Colon (tissue), 2 donors: Measurements from ENCODE around the gene MRPL17.
"Not testable (repeated sequence)": the region's sequence is repeated elsewhere in the genome, so short reads cannot be mapped to it uniquely, and the experiment has no call there.

Experiments used
- FAIRE-seq: peaks from 2 replicates; lab custom pipeline; 2012; peaks lifted over from hg19 to GRCh38; lab: Jason Lieb, UNC
- donor health status: control.
- donor health status: control.

Gene MRPL17

DNA sequence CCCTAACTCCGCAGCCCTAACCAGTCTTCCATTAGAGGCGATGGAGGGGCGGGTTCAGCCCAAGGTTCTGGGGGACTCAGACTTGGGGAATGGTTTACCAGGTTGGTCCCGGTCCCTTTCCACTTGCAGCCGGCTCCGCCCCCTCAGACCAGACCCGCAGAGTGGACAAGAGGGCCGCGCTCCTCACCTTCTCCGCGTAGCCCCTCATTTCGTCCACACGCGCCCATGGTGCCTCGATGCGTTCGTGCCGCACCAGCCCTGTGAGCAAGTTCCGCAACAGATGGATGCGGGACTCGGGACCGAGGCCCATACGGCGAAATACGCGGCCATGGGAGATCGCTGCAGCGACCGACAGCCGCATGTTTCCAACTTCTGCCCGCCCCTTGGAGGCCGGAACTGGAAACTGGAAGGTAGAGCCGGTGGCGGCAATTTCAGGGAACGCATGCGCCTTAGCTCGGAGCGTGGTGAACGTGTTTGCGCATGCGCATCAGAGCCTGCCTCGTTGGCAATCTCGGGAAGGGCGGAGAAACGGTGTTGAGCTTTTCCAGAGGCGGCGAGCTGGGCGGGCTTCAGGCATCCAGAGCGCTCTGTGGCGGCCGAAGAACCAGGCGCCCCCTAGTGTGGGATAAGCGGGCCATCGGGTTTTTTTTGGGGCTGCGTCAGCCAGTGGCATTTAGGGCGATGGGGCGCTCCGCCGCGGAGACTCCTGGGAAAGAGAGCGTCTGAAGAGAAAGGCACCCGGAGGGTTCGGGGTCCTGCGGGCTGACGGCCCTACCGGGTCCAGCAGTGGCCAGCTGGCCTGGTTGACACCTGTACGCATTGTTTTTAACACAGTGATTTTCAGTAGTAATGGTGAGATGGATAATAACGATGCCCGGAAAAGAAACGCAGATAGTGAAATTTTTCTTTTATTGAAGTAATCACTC is at the start of gene MRPL17:
TSS of gene MRPL17 (minus strand) at position 405 of the 926 bp plus-strand sequence. CDS start at position 361, 44 bp downstream.
- no peak for FAIRE-seq

DNA sequence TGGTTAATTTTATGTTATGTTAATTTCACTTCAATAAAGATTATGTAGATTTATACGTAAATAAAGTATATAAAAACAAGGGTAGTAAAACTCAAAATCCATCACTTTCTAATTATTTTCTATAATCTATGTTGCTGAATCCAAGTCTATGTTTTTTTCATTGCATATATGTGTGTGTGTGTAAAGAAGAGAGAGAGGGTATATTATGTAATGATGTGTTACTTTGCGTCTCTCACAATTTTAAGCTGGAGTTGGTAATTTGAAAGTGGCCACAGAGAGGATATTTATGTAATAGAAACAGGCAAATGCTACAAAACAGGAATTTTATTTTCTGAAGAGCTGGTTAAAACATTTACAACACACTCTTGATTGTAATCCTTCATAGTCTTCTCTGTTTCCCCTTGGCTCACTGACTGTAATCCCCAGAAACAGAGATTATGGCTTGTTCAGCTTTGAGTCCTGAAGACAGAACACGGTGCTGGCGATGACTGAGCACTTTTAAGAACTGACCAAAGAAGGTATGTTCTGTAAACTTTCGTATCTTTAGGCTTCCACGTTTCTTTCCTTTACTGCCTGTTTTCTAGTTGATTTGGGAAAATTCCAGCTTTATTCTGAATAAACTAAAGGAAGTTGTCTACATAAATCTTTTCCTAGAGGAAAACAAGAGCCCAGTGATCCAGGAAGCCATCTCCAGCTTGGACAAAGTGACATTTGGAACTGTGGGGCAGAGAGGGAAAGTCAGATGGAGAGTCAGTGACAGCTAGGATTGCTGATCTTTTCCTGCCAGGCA is 45.0 kb upstream of the MRPL17 start:
- FAIRE-seq: no peak

DNA sequence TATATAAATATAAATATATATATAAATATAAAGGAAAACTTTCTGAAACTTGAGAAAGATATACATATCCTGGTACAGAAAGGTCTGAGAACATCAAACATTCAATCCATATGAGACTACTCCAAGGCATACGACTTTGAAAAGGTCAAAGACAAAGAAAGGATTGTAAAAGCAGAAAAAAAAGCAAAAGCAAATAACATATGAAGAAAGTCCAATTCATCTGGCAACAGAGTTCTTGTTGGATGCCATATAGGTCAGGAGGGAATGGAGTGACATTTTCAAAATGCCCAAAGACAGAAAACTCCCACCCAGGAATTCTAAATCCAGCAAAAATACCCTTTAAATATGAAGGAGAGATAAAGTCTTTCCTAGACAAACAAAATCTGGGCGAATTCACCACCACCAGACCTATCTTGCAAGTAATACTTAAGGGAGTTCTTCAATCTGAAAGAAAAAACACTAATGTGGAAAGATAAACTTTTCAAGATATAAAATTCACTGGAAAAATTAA is 42.3 kb upstream of the MRPL17 start:
- no peak for FAIRE-seq

DNA sequence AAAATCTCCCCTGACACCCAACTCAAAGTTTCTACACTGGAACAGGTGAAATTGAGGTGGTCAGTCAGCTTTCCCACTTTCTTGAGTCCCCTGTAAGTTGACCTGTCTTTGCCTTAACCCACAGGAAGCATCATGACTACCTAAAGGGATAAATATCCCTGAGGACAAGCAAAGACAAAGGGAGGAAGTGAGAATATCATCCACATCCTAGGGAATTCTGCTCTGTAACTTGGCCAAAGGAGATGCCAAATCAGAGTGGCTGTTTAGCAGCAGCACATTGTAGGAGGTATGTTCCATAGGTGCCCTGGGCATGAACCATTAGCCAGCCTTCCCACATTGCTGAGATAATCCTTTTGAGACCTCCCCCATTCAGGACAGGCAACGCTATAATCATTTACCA is 40.9 kb upstream of the MRPL17 start:
- FAIRE-seq: no peak

DNA sequence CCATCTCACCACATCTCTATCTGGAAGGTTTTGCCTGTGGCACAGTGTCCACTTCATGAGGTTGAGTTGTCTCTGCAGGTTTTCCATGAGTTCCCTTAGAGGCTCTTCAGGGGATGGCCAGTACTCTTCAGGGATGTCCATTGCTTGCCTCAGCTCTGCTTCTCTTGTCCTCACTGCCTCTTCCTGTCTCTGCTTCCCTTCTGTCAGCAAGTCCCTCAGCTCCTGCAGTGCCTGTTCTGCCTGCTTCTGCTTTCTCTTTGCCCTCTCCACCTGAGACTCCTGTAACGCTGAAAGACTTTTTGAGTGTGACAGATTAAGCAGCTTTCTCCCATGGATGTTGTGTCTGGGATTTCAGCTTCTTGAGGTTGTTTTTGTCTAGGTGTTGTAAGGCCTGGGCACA is 38.2 kb upstream of the MRPL17 start:
- no peak for FAIRE-seq

DNA sequence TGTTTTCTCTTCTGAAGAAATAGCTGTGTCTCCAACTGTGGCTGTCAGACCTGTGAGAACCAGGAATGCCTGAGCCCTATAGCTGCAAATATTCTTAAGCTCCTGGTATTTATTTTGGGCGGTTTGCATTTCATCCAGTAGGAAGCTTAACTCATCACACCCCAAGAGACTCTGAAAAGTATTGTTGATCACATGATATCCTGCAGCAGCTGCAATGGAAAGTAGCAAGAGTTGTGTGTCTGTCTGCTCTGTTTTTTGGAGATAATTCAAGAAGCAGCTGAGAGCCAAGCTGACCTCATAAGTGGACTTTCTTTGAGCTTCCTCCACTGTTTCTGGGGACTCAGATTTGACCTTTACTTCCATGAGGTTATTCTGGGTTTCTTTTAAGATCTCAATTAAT is 36.4 kb upstream of the MRPL17 start:
- FAIRE-seq: no peak

DNA sequence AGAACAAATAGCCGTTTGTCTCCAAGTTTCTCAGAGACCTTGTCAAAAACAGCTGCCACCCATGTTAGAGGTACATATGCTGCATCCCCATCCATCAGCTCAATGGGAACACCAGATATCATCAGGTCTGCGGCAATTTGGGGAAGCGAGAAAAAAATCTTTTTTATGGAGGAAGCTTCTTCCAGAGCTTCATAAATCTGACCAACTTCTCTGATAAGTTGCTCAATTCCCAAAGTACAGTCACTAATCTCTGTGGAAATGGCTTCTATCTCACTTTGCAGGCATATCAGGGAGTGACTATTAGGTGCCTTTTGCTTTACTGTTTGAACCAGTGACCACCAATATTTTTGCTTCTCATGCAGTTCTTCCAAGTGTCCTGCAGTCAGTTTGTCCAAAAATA is 34.3 kb upstream of the MRPL17 start:
- no peak for FAIRE-seq

DNA sequence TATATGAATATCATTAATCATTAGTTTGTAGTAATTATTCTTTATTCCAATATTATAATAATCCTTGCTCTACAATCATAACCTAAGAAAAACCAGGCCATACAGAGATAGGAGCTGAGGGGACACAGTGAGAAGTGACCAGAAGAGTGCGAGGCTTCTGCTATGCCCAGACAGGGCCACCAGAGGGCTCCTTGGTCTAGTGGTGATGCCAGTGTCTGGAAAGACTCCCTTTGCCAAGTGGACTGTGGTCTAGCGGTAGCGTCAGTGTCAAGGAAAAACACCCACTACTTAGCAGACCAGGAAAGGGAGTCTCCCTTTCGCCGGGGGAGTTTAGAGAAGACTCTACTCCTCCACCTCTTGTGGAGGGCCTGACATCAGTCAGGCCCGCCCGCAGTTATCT is 28.4 kb upstream of the MRPL17 start:
- not testable (repeated sequence) for FAIRE-seq

DNA sequence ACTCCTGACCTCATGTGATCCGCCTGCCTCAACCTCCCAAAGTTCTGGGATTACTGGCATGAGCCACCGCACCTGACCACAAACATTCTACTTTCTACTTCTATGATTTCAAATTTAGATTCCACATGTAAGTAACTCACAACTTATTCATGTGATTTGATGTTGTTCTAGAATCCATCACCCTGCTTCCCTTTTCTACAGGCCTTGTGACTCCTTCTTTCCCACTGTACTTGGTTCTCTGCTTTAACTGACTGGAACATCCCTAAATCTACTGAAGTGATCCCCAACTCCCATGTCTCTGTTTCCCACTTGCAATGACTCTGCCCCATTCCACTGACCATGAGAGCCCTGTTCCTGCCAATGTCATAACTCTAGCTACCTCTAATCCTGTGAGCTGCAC is 25.7 kb upstream of the MRPL17 start:
- FAIRE-seq: no peak

DNA sequence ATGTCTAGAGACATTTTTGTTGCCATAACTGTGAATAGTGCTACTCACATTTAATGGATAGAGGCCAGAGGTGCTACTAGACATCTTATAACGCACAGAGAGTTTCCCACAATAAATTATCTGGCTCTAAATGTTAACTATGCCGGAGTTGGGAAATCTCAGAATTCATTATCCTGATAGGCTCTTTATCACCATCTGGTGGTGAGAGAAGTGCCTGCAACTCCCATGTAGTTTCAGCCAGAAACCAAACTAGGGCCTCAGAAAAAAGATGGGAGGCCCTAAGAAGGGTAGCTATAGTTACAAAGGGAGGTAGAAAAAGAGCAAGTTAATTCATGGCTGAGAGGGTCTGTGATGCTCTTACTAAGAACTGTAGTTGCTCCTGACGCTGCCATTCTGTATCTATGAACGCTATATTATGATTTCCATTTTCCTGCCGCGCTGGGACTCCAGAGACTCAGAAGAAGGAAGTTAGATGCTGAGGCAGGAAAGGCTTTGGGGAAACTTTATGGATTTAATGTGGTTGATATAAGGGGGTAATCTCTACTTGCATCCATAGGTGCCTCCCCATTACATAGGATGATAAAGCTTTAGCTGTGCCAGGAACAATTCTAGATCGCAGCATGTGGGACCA is 22.9 kb upstream of the MRPL17 start:
- peak; percentile 36 for FAIRE-seq

DNA sequence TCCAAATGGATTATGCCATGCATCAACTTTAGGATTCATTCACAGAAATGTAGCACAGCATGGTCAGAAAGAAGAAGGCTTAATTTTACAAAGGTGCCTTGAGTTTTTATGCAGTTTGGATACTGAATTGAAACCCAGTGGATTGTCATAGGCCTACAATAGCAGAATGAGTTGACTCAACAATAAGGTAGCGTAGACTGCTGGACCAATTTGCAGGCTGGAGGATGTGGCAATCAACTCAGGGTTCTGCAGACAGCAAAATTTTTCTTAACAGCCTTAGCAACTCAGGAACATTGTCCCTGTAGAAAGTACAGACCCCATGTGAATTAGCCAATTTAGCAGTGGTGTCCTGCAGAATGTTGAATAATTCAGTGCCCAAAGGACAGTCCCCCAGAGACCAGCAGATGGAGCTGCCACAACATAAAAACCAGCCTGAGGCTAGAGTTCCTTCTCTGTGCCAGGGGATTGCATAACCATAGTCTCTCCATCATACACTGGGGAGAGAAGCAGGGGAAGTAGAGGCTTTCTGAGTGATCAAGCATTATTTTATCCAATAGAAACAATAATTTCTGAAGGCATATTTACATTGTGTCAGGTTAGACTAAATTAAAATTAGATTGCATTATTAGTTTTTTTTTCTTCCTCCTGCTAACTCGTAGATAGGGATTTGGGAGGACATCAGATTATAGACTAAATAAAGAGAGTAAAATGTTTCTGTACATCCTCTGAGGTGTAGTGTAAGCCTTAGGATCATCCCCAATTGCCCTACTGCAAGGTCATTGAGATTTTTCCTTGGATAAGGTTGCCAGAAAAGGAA is 20.3 kb upstream of the MRPL17 start:
- FAIRE-seq: no peak

DNA sequence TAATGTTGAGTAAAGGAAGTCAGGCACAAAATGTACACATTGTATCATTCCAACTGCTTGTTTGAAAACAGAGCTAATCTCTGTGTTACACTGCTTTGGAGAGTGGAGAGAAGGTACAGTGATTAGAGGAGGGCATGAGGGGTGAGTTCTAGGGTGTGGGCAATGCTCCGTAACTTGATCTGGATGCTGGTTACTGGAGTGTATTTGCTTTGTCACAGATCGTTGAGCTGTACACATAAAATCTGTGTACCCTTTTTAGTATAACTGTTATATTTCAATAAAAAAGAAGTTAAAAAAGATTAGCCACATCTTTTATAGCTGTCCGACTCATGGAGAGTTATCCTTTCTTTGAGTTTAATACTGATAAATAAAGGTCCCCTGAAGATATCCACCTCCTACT is 18.8 kb upstream of the MRPL17 start:
- not testable (repeated sequence) for FAIRE-seq

DNA sequence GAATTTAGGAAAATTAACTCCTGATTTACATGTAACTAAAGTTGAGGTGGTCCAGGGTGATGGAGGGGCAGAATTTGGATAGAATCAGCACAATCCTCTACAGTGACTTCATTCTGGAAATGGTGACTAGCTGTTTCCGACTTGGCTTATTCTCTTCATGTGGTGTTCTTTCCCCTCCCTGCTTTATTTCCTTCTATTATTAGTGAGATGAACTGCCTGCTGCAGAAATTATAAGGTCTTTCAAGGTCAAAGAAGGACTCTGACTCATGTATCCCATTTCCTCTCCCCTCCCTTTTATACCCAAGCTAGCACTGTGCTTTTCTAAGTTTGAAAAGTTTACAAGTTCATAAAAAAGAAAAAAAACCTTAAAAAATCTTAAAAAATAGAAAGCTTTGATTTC is 12.2 kb upstream of the MRPL17 start:
- FAIRE-seq: no peak

DNA sequence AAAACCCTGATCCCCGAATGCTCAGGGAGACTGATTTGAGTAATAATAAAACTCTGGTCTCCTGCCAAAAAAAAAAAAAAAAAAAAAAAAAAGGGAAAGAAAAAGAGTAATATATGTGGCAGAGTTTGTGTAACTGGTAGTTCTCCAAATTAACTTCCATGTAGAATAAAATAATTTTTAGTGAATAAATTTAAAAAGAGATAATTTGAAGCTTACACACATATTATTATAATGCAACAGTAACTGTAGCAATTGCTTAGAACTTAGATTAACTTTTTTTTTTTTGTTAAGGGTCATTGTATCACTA is 11.0 kb upstream of the MRPL17 start:
- peak; percentile 24 for FAIRE-seq

DNA sequence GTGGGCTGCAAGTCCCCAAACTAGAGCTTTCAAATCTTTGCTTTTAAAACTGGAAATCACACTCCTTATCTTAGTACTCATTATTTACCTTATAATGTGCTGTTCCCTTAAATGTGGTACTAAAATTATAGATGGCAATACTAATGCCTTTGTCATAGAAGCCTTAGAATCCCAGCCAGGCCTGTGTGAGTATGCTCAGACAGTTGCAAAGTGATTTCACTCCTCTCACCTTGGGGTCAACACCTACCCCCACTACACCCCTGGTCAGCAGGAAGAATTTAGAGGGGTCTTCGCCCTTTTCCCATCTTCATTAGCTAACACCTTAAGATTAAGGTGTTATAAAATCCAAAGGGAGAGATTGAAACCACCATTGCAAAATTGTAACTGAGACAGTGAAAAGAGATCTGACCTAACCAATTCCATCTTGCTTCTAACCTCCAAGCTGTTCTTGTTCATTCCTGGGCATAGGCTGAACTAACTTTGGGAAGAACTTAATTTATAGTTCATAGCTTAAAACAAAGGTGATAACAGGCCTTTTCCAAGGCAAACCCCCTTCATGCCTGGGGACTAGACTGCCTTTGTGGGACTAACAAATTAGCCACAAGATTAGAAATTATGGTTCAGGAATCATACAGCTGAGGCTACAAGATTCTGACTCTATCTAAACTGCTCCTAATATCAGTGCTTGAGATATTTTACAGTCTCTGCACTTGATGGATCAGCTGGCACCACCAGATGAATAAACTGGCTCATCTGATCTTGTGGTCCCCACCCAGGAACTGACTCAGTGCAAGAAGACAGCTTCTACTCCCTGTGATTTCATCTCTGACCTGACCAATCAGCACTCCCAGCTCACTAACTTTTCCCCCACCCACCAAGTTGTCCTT is 10.4 kb upstream of the MRPL17 start:
- peak; percentile 18 for FAIRE-seq

DNA sequence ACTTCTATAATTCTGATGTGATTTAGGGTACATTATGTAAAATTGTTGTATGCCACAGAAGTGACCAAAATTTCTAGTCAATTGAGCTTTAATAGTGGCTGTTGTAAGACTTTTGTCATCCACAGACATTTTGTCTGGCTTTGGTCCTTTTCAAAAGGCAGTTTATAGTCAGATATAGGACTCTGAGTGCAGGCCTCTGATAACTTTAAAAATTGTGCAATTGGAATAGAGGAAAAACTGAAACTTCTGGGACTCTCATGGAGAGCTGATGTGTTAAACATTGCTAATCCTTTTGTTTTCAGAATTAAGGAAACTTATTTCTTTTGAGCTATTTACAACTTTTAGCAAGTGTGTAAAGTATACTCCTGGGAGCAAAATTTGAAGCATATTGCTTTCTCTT is 9.0 kb upstream of the MRPL17 start:
- FAIRE-seq: no peak

DNA sequence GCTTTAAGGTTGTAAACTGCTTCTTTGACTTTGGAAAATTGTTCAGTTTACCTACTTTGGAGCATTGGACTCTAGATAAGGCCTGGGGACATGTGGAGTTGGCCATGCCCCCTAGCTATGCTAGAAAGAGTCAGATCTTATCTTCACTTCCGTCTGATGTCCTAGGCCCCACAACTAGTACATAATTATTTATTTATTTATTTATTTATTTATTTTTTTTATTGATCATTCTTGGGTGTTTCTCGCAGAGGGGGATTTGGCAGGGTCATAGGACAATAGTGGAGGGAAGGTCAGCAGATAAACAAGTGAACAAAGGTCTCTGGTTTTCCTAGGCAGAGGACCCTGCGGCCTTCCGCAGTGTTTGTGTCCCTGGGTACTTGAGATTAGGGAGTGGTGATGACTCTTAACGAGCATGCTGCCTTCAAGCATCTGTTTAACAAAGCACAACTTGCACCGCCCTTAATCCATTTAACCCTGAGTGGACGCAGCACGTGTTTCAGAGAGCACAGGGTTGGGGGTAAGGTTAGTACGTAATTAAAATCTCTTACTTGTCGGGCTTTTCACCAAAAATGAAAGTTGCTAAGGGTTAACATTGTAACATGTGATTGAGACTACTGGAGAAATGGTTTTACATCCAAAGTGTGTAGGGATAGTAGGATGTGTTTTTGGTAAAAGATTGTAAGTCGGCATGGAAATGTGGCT is 7.4 kb upstream of the MRPL17 start:
- FAIRE-seq: not testable (repeated sequence)

DNA sequence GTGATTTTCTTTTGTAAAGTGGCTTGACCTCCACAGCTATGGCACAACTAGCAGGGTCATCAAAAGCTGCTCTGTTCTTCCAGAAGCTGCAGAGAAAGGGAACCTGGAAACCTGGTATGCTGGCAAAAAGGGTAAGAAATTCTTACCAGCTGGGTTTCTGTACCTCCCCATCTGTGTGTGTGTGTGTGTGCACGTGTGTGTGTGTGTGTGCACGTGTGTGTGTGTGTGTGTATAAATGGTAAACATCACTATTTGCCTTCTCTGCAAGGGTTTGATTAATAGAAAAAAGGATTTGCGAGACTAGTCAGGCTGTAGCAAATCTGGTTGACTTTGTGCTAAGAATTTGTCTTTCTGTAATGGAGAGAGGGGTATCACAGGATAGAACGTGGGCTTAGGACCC is 4.7 kb upstream of the MRPL17 start:
- no peak for FAIRE-seq

DNA sequence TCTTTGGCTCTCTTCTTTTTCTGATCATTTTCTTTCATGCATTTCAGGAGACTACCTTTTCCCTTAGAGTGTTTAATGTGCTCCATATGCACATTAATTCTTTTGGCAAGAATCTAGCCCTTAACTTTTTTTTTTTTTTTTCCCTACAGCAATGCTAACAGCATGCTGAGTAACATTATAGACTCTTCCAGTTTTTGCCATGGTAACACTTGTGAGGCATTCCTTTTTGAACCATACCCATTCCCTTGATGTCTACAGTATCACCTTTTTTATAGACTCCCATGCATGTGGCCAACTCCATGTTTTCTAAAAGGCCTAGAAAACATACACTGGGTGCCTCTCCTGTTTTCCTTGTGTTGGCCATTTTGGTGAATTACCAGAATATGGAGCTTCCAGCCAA is 2.9 kb upstream of the MRPL17 start:
- no peak for FAIRE-seq

DNA sequence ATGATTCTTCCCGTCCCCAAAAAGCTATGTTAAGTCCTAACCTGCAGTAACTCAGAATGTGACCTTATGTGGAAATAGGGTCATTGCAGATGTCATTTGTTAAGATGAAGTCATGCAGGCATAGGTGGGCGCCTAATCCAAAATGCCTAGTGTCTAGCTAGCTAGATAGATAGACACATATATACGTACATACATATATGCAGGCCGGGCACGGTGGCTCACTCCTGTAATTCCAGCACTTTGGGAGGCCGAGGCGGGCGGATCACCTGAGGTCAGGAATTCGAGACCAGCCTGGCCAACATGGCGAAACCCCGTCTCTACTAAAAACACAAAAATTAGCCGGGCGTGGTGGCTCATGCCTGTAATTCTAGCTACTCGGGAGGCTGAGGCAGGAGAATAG is 928 bp upstream of the MRPL17 start:
- FAIRE-seq: not testable (repeated sequence)
